Occipital lobe (tissue), 3 donors: ENCODE measurements around the gene OR4Q3. TPM values are rescaled to one million over a fixed set of nuclear protein-coding genes. Genes with fewer than 3 reads are reported as not detected.
"Not testable (repeated sequence)": the region's sequence is repeated elsewhere in the genome, so short reads cannot be mapped to it uniquely, and the experiment has no call there.

Experiments used
- DNase-seq: peaks from one replicate; lab custom pipeline; 2025; lab: John Stamatoyannopoulos, UW
- small RNA-seq: library from RNA; depleted of rRNA; stranded (forward); fragments of <200 nt; gene quantifications from one replicate; pipeline ENCODE3, GENCODE V24; 2014
- total RNA-seq: library from RNA; depleted of rRNA; stranded (reverse); fragments of >200 nt; gene quantifications from one replicate; pipeline ENCODE4 v1.2.3, GENCODE V29; 2014

Gene OR4Q3
- not detected for total RNA-seq

GRCh38 chr14:19743256-19743655 is at the start of gene OR4Q3:
OR4Q3 (plus strand) TSS chr14:19743571.
- no peak for DNase-seq

GRCh38 chr14:19729359-19729758 is 14.0 kb upstream of the OR4Q3 start:
- DNase-seq, result no peak

GRCh38 chr14:19729763-19730162 is 13.6 kb upstream of the OR4Q3 start:
- no peak for DNase-seq

GRCh38 chr14:19733893-19734292 is 9.5 kb upstream of the OR4Q3 start:
- not testable (repeated sequence) for DNase-seq

GRCh38 chr14:19752316-19752715 is 8.9 kb downstream of the OR4Q3 start:
- not testable (repeated sequence) for DNase-seq

GRCh38 chr14:19754172-19754571 is 10.8 kb downstream of the OR4Q3 start:
- DNase-seq, result no peak

GRCh38 chr14:19771491-19771890 is 28.1 kb downstream of the OR4Q3 start:
- DNase-seq, result not testable (repeated sequence)

GRCh38 chr14:19771895-19772430 is 28.6 kb downstream of the OR4Q3 start:
- no peak for DNase-seq

GRCh38 chr14:19772454-19772853 is 29.1 kb downstream of the OR4Q3 start:
- DNase-seq, result not testable (repeated sequence)

- not testable (repeated sequence) for DNase-seq
These were observed 29.8 kb downstream of the OR4Q3 start, which contains the start of gene OR4M1 for GRCh38 chr14:19773204-19773603. OR4M1 (plus strand) TSS chr14:19773504; CDS start chr14:19780323, 6,819 bp downstream.

- DNase-seq, result no peak
These were observed 32.2 kb downstream of the OR4Q3 start for GRCh38 chr14:19775587-19775986.

GRCh38 chr14:19785848-19786247 is 42.5 kb downstream of the OR4Q3 start:
- not testable (repeated sequence) for DNase-seq

GRCh38 chr14:19787318-19787717 is 43.9 kb downstream of the OR4Q3 start:
- DNase-seq, result not testable (repeated sequence)

GRCh38 chr14:19788150-19788549 is 44.8 kb downstream of the OR4Q3 start:
- DNase-seq, result not testable (repeated sequence)

GRCh38 chr14:19796520-19797108 is 53.2 kb downstream of the OR4Q3 start:
- DNase-seq, result not testable (repeated sequence)

Small RNA genes lying within 50 kb of the gene (small RNA-seq; reads per million reads assigned to genes)
- gene AL512310.1, result not detected

Other genes starting within 250 kb of the OR4Q3 start
- gene OR11H2, start 29.7 kb upstream of the OR4Q3 start, total RNA-seq, result not detected
- gene OR4M1, start 29.9 kb downstream of the OR4Q3 start, total RNA-seq, result not detected
- not detected for gene OR4N2, start 60.2 kb downstream of the OR4Q3 start, total RNA-seq
- gene OR4K2, start 131.6 kb downstream of the OR4Q3 start, total RNA-seq, result not detected
- not detected for gene OR4K5, start 177.0 kb downstream of the OR4Q3 start, total RNA-seq
- not detected for gene OR4K1, start 187.3 kb downstream of the OR4Q3 start, total RNA-seq
- gene OR4K15, start 232.0 kb downstream of the OR4Q3 start, total RNA-seq, result not detected